ENCODE data around the gene MMP24.

The MMP24 gene

DNA sequence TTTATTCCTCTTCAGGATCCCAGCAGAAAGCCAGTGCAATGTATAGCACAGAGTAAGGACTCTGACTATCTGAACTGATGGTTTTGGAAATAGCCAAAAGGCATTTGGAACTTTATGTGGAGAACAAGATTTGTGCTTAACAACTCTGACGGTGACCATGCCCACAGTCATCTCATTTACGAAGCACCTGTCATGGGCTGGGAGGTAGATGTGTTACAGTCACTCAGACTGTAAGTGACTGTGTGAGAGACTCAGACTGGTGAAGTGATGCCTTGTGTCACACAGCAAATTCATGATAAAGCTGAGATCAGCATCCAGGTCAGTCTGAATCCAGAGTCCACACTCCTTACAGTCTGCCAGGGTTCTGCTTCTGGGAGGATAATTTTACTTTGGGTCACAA is 89.6 kb downstream of the MMP24 start:
- DNase-seq: no peak

DNA sequence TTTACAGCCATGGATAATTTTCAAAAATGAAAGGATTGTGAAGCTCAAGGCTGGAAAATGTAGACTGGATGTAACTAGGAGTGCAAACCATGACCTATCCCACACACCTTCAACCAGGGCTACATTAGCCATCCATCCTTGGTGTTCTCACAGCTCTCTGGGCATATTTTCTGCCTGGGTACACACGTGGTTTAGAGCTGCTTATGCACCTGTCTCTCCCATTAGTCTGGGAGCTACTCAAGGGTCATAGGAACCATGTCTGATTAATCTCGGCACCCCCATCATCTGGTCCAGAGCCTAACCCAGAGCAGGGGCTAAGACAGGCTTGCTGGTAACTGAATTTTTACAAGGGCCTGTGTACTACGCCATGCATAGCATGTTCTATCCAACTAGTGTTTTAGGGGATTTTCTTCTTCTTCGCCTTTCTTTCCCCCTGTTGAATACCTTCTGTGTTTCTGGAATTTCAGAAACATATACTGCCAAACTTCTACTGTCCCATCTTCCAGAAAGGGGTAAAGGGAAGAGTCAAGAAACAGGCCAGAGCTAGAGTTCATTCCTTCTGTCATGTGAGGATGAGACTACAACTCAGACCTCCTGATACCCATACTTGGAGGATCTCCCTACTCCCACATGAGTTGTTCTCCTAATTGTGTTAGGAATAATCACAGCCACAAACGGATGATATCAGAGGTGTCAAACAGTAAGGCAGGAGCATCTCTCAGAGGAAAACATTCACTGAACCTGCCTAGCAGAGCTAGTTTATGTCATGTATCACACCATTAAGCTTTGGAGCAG is 91.1 kb downstream of the MMP24 start:
- no peak for DNase-seq

DNA sequence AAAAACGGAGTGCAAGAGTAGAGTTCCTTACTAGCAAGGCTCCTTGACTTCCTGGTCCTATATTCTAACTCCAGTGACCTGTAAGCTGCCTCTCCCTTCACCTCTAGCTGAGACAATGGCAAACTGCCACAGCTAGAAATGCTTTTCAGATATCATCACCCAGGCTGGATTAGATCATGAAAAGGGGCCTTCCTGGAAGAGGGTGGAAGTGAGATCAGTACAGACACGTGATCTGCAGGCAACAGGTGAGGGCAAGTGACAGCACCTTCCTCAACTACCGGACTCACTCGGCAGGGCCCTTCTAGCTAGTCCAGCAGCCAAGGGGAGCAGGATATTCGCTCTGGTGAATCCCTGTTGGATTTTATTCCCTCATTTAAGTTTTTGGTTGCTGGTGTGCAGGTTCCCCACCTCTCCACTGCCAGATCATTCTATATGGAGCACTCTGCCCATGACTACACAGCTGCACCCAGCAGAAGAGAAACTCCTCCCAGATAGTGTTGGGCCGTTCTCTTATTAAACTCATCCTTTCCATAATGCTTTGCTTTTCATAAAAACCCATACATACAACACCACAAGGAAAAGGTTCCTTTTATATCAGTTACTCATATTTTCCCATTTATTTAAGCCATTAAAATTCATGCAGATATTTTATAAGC is 92.1 kb downstream of the MMP24 start:
- DNase-seq: no peak

DNA sequence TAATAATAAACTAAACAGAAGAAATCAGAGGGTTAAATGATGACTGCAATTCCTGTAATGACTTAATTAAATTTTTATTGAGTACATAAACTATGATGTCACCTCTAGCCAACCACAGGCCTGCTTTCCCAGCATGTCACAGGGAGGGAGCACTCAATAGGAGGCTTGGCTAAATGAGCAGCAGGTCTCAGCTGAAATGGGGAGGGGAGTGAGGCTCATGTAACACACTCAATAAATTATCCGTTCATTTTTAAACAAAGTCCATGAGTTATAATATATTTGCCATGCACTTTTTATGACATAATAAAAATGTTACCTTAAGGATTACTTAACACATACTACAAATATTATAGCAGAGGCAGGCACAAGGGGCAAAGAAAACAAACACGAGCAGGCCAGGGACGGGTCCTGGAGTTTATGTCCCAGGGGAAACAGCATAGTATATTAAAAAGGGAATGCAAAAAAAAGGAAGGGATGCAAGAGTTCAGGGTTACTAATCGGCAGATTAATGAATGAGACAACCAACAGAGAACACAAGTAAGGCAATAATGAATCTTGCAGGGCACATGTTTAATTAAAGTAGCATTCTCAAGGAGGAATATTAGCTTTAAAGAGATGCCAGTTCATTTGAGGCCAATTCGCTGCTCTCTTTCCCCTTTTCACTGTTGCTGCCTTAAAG is 92.8 kb downstream of the MMP24 start:
- DNase-seq: no peak

DNA sequence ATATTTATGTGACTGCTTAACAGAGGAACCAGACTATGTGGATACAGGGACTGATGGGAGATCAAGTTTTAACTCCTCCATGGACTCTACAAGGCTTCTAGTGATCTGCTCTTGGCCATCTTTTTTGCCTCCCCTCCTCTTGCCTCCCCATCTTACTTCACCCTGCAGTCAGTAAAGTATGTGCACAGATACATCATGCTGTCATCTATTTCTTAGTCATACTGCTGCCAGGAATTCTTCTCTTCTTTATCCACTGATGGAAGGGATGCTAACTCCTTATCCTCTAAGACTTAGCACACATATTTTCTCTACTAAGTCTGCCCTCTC is 93.3 kb downstream of the MMP24 start:
- DNase-seq: no peak

DNA sequence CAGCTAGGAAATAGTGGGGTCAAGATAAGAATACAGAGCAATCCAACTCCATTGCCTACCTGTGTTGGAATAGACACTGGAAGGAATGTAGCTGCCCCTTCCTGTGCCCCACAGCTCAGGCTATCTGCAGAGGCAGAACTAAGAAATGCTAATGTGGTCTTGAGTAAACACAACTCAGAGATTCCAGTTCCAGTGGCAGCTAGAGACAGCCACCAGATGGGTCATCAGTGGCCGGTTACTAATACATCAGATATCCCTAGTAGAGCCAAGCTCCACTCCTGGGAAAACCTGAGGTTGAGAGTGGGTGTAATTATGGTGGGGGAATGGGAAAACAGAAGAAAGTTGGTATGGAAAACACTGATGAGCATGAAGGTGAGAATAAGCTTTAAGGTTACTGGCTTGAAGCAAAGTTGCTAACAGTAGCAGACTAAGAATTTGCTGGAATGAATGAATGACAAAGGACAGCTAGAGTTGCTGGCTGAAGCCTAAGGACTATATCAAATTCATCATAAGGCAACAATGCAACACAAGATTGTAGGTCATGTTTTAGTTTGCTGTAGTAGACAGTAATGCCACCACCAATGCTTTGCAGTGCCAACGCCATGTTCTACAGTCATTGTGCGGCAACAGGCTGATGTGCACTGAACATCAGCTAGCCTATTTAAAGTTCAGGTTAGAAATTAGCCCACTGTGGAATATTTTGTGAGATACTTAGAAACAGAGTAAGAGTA is 94.1 kb downstream of the MMP24 start:
- DNase-seq: no peak

DNA sequence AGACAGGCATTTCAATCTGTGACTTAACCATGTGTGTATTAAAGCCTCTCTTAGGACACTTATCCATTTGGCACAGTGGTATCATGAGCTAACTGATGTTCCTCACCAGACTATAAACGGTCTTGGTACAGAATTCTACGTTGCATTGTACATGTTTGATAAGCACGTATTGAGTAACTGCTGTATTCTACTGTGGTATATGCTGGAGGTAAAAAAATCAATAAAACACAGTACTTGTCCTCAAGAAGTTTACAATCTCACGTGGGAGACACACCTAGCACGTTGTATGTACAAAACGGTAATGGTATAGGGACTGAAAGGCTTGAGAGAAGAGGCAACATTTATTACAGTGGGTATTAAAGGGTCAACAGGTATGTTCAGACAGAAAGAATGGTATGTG is 98.9 kb downstream of the MMP24 start:
- no peak for DNase-seq

DNA sequence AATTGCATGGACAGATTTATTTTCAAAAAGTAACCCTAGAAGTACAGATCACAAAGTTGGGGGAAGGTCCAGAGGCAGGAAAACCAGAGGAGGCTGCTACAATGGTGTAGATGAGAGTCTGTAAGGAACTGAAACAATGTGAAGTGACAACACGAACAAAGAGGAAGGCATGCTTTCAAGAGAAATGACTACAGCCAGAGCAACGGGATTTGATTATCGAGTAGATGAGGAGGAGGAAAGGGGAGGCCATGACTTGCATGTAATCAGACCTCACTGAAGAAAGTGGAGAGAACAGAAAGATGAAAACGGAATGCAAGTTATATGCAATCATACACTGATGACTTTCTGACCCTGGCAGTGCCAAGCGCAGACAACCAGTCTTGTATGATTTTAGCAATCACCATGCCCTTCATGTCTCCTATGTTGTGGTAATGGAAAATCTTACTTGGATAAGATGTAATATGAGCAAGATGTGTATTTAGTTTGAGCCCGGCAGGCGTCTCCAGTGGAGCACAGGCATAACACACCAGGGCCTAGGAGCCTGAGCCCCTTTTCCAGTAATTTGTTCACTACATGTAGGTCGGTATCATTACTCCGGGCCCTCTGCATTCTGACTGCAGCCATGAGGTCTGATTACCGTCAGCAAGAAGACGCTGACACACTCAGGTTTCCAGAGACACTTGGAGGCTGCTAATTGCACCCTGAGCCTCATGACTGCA is 99.7 kb downstream of the MMP24 start:
- DNase-seq: no peak

Data from NCI-H2107 (cell line).